ENCODE measurements around the gene IL17RD.

DNA sequence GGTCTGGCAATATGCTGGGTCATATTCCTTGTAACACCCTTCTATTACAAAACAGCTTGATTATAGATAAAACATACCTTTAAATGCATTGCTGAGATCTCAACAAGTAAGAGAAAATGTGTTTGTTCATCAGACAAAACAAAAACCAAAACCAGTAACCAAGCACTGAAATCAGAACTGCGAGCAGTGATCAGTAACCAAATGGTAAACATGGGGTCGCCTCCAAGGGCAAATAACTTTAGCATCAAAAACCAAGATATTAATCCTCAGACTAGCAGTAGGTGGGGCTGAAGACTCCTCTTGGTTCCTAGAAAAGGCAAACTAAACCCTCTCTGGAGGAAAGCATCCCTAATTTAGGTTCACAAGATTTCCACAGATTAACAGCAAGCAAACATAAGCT is 41.3 kb upstream of the IL17RD start:
- TF ChIP-seq ZNF274 (IDR thresholded peaks at IDR 0.05; ENCODE audit: low read length) (no peak), ZNF274 (tag by site-specific recombination; IDR thresholded peaks at IDR 0.05; ENCODE audit: borderline replicate concordance) (no peak), ZNF629 (tag by site-specific recombination; IDR thresholded peaks at IDR 0.05) (no peak), CTCF (tag by site-specific recombination; IDR thresholded peaks at IDR 0.05) (no peak), TRIM28 (IDR thresholded peaks at IDR 0.05; ENCODE audit: borderline replicate concordance, low read length) (no peak), ZBTB21 (tag by site-specific recombination; IDR thresholded peaks at IDR 0.05) (no peak), SETDB1 (IDR thresholded peaks at IDR 0.05; ENCODE audit: insufficient read length, low read length) (no peak), ZNF449 (tag by site-specific recombination; IDR thresholded peaks at IDR 0.05) (no peak), MEIS1 (CRISPR knock-in tag; IDR thresholded peaks at IDR 0.05; ENCODE audit: borderline replicate concordance) (no peak), BCL11A (tag by site-specific recombination; IDR thresholded peaks at IDR 0.05; ENCODE audit: low read depth) (no peak)
- TF ChIP-seq, protein P1, sequence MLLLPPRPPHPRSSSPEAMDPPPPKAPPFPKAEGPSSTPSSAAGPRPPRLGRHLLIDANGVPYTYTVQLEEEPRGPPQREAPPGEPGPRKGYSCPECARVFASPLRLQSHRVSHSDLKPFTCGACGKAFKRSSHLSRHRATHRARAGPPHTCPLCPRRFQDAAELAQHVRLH (tag by site-specific recombination; IDR thresholded peaks at IDR 0.05): no peak
